ENCODE data around the gene ARHGAP24. TPM values are rescaled to one million over a fixed set of nuclear protein-coding genes. Genes with fewer than 3 reads are reported as not detected.
"Not testable (repeated sequence)": the region's sequence is repeated elsewhere in the genome, so short reads cannot be mapped to it uniquely, and the experiment has no call there.

The ARHGAP24 gene
- polyA plus RNA-seq, 1 donor: 53.2 TPM

GRCh38 chr4:85518526-85518925 is 43.6 kb downstream of the ARHGAP24 start:
- DNase-seq (ENCODE audit: low read depth): not testable (repeated sequence)

GRCh38 chr4:85520765-85521749 is 46.1 kb downstream of the ARHGAP24 start:
- no peak for DNase-seq (ENCODE audit: low read depth)

GRCh38 chr4:85522277-85522676 is 47.3 kb downstream of the ARHGAP24 start:
- no peak for DNase-seq (ENCODE audit: low read depth)

DNA sequence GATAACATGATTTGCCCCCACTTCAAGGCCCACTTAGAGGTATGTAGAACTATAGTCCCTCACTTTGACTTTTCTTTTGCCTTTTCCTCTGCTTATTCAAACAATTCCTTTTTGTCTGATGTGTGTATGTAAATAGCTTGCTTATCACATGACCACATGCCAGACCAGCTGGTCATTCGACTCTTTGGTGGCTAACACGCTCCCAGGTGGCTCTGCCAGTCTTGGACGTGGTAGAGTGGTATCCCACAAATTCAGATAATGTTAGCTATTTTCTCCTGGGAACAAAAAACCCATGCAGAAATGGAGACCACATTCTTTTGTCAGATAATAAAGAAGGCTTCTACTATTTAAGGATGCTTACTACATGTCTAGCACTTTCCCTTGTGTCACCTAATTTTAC is 47.9 kb downstream of the ARHGAP24 start:
- no peak for DNase-seq (ENCODE audit: low read depth)

- DNase-seq (ENCODE audit: low read depth): no peak
These were observed 52.9 kb downstream of the ARHGAP24 start for GRCh38 chr4:85527815-85528214.

GRCh38 chr4:85531560-85532341 is 56.8 kb downstream of the ARHGAP24 start:
- no peak for DNase-seq (ENCODE audit: low read depth)

DNA sequence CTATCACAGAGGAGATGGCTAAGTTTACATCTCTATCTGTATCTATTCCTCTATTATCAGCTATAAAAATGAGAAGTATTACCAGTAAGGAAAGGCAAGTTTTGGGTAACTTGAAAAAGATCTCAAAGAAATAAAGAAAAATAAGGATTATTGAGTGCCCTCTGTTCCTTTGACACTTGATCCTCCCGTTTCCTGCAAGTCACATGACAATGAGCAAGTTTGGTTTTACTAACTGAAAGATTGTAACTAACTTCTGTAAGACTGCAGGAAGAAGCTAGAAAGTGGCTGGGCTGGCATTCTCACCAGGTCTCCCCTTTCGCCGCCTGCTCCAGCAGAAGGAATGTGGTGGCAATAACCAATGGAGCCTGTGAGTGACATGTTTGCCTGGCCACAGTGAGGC is 59.2 kb downstream of the ARHGAP24 start:
- no peak for DNase-seq (ENCODE audit: low read depth)

GRCh38 chr4:85543832-85544231 is 68.9 kb downstream of the ARHGAP24 start:
- no peak for DNase-seq (ENCODE audit: low read depth)

GRCh38 chr4:85544751-85545150 is 69.8 kb downstream of the ARHGAP24 start:
- no peak for DNase-seq (ENCODE audit: low read depth)

GRCh38 chr4:85548116-85548515 is 73.2 kb downstream of the ARHGAP24 start:
- no peak for DNase-seq (ENCODE audit: low read depth)

GRCh38 chr4:85548841-85549240 is 73.9 kb downstream of the ARHGAP24 start:
- DNase-seq (ENCODE audit: low read depth): no peak

- no peak for DNase-seq (ENCODE audit: low read depth)
These were observed 80.3 kb downstream of the ARHGAP24 start for GRCh38 chr4:85555206-85555605.

GRCh38 chr4:85556283-85556682 is 81.3 kb downstream of the ARHGAP24 start:
- DNase-seq (ENCODE audit: low read depth): no peak

DNA sequence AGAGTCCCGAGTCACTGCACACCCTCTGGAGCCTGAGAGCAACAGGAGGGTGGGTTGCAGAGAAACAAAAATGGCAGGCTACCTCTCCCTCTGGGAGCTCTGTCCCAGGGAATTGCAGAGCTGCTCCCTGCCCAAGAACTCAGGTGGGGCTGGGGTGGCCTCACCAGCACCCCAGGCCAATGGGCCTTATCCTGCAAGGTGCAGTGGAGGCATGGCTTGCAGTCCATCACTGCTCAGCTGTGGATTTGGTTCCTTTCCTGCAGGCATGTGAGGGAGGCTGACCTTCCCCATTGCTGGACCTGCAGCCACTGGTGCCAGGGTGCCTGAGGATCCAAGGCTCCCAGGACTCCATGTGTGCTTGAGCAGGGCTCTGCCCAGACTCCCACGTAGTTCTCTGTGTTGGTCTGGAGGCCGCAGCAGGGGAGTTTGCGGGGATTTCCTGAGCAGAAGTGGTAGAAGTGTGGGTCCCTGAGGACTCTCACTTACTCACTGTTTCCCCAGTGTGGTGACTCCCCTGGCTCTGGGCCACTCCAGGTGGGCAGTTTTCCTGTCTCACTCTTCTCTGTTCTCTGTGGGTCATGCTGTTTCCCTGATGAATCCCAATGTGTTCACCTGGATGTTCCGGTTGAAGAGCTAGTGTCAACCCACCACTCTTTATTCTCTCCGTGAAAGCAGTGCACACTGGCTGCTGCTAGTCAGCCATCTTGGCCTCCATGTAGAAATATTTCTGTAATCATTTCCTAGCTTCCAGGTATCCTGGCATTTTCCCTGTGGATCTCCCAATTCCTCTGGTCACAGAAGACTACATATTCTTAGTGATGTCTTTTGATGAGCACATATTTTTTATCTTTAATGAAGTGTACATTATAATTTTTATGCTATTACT is 82.3 kb downstream of the ARHGAP24 start:
- no peak for DNase-seq (ENCODE audit: low read depth)

- no peak for DNase-seq (ENCODE audit: low read depth)
These were observed 91.0 kb downstream of the ARHGAP24 start for GRCh38 chr4:85565761-85566480.

DNA sequence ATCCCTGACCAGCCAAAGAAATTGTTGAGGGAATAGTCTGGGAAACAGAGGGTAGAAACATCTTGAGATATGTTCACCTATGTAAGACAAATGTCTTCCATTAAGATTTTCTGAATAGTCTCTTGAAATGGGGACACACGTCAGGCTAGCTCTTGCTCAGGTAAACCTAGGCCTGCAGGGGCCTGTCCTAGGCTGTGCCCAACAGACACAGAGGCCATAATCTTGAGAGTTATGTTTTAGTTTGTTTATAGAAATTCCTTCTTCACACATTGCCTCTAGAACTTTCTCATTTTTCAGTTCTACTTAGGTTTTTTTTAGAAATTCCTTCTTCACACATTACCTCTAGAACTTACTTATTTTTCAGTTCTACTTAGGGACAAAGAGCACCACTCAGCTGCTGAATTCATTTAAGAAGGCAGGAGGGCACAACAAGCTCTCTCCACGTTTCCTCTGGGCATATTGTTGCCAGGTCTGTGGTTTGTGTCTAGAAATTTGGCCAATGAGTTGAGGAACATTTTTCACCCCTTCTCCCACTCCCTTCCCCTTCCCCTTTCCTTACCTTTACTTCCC is 94.9 kb downstream of the ARHGAP24 start:
- no peak for DNase-seq (ENCODE audit: low read depth)

- DNase-seq (ENCODE audit: low read depth): no peak
These were observed 95.4 kb downstream of the ARHGAP24 start for GRCh38 chr4:85570388-85570787.

GRCh38 chr4:85571008-85571407 is 96.1 kb downstream of the ARHGAP24 start:
- no peak for DNase-seq (ENCODE audit: low read depth)

DNA sequence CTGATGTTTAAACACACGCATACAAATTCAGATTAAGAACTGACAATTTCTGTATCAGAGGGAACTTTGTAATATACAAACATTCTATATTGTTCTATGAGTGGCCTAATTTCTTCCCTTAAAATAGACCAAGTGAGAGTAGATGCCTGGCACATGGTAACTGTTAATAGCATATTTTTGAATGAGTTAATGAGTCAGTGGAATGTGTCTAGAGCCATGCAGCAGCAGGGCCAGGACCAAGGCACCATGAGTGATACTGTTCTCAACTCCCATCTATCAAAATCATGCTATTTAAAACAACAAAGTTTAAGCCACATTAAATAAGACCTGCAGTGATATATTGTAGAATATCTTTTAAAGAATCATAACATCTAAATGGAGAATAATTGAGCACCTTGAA is 98.3 kb downstream of the ARHGAP24 start:
- no peak for DNase-seq (ENCODE audit: low read depth)

- no peak for DNase-seq (ENCODE audit: low read depth)
These were observed 102.4 kb downstream of the ARHGAP24 start for GRCh38 chr4:85577307-85577706.

DNA sequence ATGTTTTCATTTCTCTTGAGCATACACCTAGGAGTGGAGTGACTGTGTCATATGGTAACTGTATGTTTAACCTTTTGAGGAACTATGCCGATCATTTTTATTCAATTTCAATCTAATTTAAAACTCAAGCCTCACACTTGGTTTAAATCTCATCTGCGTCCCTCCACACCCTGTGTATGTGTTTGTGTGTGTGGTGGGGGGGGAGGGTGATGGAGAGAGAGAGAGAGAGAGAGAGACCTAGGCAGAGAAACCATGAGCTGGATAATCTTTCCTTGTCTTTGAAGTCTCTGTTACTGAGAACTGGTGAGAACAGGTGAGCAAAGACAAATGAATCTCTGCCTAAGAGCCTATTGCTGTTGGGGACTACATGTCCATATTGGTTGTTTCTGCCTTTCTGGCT is 105.0 kb downstream of the ARHGAP24 start:
- no peak for DNase-seq (ENCODE audit: low read depth)
